GM10847 (cell line): ENCODE data around the gene ZNF555.
A peak's percentile ranks its signal among the peaks of the same experiment; 100 is the strongest.

Source experiments
- POLR2A ChIP-seq: IDR thresholded peaks from 2 replicates; pipeline ENCODE4 v1.6.1; 2011; ENCODE audit not compliant: insufficient read length; ENCODE audit errors: extremely low read depth

Gene ZNF555

GRCh38 chr19:2877398-2878331 is 36.4 kb downstream of the ZNF555 start:
- TF ChIP-seq POLR2A = no peak

- no peak for TF ChIP-seq POLR2A
Measured at GRCh38 chr19:2883686-2884439, 42.6 kb downstream of the ZNF555 start.

- no peak for TF ChIP-seq POLR2A
Measured at GRCh38 chr19:2885736-2886135, 44.5 kb downstream of the ZNF555 start.

GRCh38 chr19:2887391-2887914 is 46.2 kb downstream of the ZNF555 start:
- TF ChIP-seq POLR2A = no peak

- no peak for TF ChIP-seq POLR2A
Measured at GRCh38 chr19:2888731-2889224, 47.5 kb downstream of the ZNF555 start.

- TF ChIP-seq POLR2A = no peak
Measured at GRCh38 chr19:2896694-2897093, 55.4 kb downstream of the ZNF555 start.

GRCh38 chr19:2900296-2901252 is 59.3 kb downstream of the ZNF555 start, which contains the start of gene ZNF57:
Gene ZNF57 (plus strand): TSS chr19:2900928. CDS start chr19:2901046, 118 bp downstream.
- peak; percentile 33 for TF ChIP-seq POLR2A

GRCh38 chr19:2902590-2903218 is 61.4 kb downstream of the ZNF555 start:
- no peak for TF ChIP-seq POLR2A

- TF ChIP-seq POLR2A = no peak
Measured at GRCh38 chr19:2905918-2906519, 64.7 kb downstream of the ZNF555 start.

- no peak for TF ChIP-seq POLR2A
Measured at GRCh38 chr19:2906631-2907195, 65.4 kb downstream of the ZNF555 start.
